ENCODE measurements around the gene TTF1. TPM values are rescaled to one million over a fixed set of nuclear protein-coding genes. Genes with fewer than 3 reads are reported as not detected.

Gene TTF1
- total and polyA plus RNA-seq, 10 of the 15 experiments (the other 5 are each of a cell fraction or from before 2014, with no cell fraction given), result 11.3 to 25.5 (median 16.0) TPM

DNA sequence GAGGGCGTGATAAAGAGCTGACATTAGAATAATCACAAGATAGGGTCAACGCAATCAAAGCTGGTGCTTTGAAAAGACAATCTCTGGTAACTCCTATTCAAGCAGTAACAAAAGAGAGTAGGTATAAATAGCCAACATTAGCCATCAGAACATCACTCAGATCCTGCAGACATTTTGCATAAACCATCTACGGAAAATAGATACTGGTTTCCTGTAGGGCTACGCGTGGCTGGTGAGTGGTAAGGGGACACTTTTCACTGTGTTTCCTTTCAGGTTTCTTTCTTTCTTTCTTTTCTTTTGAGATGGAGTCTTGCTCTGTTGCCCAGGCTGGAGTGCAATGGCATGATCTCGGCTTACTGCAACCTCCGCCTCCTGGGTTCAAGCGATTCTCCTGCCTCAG, 22.3 kb downstream of the TTF1 start:
- no peaks in the 10 kb centered on the region for H3K9me3 ChIP-seq (replicated peaks; ENCODE audit: control insufficient read depth, insufficient read depth, low read length)
- peak; percentile 71 for FAIRE-seq
- peak; percentile 61 for DNase-seq (ENCODE audit: low read depth, low spot score)
- in situ Hi-C loops (cut with MboI) (no loop called here), intact Hi-C loops (cut with micrococcal nuclease; ENCODE audit: unreplicated experiment) (no loop called here)
- H3K79me2 ChIP-seq (ENCODE audit: control insufficient read depth, insufficient read depth, low read length), result peaks cover 2% of the 10 kb centered on the region
- no peak overlapping the region for H2AFZ ChIP-seq (ENCODE audit: control insufficient read depth, low read depth, low read length)
- ChIA-PET RAD21 (ENCODE audit: unreplicated experiment) (interaction anchor here (0.6 to 4.0 kb wide), 8 partner anchors 10 to 143 kb away, joined by 3 to 50 read pairs (median 4); partner anchors contain the start of gene SETX), POLR2A (interaction anchor here (1.6 to 6.3 kb wide), 2 partner anchors 11 to 32 kb away, joined by 4 to 96 read pairs; partner anchors contain the start of gene SETX), CTCF (interaction anchor here (0.6 to 4.4 kb wide), 7 partner anchors 12 to 516 kb away, joined by 3 to 59 read pairs (median 3); partner anchors contain the start of gene SETX), SMC1A (ENCODE audit: uncharacterized antibody, unreplicated experiment) (interaction anchor here (0.7 to 7.6 kb wide), 10 partner anchors 12 to 121 kb away, joined by 3 to 131 read pairs (median 4); partner anchors contain the start of genes SETX and TTF1)
- no TSS peak for BruUV-seq (replicated peaks)
- H3K27ac ChIP-seq (ENCODE audit: control insufficient read depth, insufficient read depth), result peak overlapping the region; percentile 94
- no peaks in the 10 kb centered on the region for H4K20me1 ChIP-seq (ENCODE audit: control insufficient read depth, insufficient read depth)
- H3K4me1 ChIP-seq (ENCODE audit: control insufficient read depth, insufficient read depth, low read length), result peaks cover 41% of the 10 kb centered on the region
- H3K9ac ChIP-seq (ENCODE audit: control insufficient read depth, insufficient read depth, low read length), result no peak overlapping the region
- peak overlapping the region; percentile 84 for H3K4me2 ChIP-seq (ENCODE audit: control insufficient read depth, insufficient read depth)
- H3K4me3 ChIP-seq, result peak overlapping the region; percentile 27; the same call in 1 of the 2 replicates
- H3K27me3 ChIP-seq (replicated peaks in 1 of 2; ENCODE audit: control insufficient read depth in 2 of 2, insufficient read depth in 2 of 2, low read length in 1 of 2), result no peaks in the 10 kb centered on the region
- peaks cover 10 to 15% of the 10 kb centered on the region in 2 experiments; a peak in 3 of 4 replicates for H3K36me3 ChIP-seq (ENCODE audit: control insufficient read depth in 2 of 2, insufficient read depth in 2 of 2, low read length in 1 of 2)
- WGBS (ENCODE audit: insufficient coverage, insufficient replicate concordance, low lambda C conversion rate, missing lambda C conversion rate), result 2% methylated on average over 8 of the region's 8 CpGs
- peak; percentile 56 for ATAC-seq
- TF ChIP-seq ZNF24 (IDR thresholded peaks at IDR 0.05), result no peak
- peak; percentile 85; the same call in 2 of the 3 replicates for TF ChIP-seq POU2F2 (IDR thresholded peaks at IDR 0.05; ENCODE audit: borderline replicate concordance, low read depth, low read length)
- peak; percentile 9 for TF ChIP-seq MEF2B (IDR thresholded peaks at IDR 0.05; ENCODE audit: partially characterized antibody, poor library complexity, severe bottlenecking)
- TF ChIP-seq, protein P1, sequence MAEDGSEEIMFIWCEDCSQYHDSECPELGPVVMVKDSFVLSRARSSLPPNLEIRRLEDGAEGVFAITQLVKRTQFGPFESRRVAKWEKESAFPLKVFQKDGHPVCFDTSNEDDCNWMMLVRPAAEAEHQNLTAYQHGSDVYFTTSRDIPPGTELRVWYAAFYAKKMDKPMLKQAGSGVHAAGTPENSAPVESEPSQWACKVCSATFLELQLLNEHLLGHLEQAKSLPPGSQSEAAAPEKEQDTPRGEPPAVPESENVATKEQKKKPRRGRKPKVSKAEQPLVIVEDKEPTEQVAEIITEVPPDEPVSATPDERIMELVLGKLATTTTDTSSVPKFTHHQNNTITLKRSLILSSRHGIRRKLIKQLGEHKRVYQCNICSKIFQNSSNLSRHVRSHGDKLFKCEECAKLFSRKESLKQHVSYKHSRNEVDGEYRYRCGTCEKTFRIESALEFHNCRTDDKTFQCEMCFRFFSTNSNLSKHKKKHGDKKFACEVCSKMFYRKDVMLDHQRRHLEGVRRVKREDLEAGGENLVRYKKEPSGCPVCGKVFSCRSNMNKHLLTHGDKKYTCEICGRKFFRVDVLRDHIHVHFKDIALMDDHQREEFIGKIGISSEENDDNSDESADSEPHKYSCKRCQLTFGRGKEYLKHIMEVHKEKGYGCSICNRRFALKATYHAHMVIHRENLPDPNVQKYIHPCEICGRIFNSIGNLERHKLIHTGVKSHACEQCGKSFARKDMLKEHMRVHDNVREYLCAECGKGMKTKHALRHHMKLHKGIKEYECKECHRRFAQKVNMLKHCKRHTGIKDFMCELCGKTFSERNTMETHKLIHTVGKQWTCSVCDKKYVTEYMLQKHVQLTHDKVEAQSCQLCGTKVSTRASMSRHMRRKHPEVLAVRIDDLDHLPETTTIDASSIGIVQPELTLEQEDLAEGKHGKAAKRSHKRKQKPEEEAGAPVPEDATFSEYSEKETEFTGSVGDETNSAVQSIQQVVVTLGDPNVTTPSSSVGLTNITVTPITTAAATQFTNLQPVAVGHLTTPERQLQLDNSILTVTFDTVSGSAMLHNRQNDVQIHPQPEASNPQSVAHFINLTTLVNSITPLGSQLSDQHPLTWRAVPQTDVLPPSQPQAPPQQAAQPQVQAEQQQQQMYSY (CRISPR knock-in tag; IDR thresholded peaks at IDR 0.05), result no peak
- TF ChIP-seq POLR2A (IDR thresholded peaks at IDR 0.05; ENCODE audit: low read depth, low read length), result no peak
- no peak for TF ChIP-seq DPF2 (IDR thresholded peaks at IDR 0.05)
- no peak for TF ChIP-seq BRCA1 (IDR thresholded peaks at IDR 0.05; ENCODE audit: low read depth, low read length)
- TF ChIP-seq SUZ12 (IDR thresholded peaks at IDR 0.05; ENCODE audit: unreplicated experiment), result no peak
- no peak for TF ChIP-seq MTA2 (IDR thresholded peaks at IDR 0.05; ENCODE audit: low read depth)
- TF ChIP-seq IKZF2 (IDR thresholded peaks at IDR 0.05), result 0 out of 4 replicates have a peak, but pooled peaks of 1 of the 2 experiments have one; percentile 27
- TF ChIP-seq, protein P2, sequence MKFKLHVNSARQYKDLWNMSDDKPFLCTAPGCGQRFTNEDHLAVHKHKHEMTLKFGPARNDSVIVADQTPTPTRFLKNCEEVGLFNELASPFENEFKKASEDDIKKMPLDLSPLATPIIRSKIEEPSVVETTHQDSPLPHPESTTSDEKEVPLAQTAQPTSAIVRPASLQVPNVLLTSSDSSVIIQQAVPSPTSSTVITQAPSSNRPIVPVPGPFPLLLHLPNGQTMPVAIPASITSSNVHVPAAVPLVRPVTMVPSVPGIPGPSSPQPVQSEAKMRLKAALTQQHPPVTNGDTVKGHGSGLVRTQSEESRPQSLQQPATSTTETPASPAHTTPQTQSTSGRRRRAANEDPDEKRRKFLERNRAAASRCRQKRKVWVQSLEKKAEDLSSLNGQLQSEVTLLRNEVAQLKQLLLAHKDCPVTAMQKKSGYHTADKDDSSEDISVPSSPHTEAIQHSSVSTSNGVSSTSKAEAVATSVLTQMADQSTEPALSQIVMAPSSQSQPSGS (IDR thresholded peaks at IDR 0.05; ENCODE audit: low read length), result peak; percentile 52; the same call in 1 of the 2 replicates
- TF ChIP-seq MTA3 (IDR thresholded peaks at IDR 0.05; ENCODE audit: borderline replicate concordance, low read length), result 0 out of 2 replicates have a peak, but pooled peaks have one; percentile 55
- no peak for TF ChIP-seq SRF (IDR thresholded peaks at IDR 0.05; ENCODE audit: low read depth in 2 of 2, low read length in 2 of 2)
- TF ChIP-seq ETV6 (conservative IDR thresholded peaks at IDR 0.05 in 1 of 2, IDR thresholded peaks at IDR 0.05 in 1 of 2; ENCODE audit: borderline replicate concordance in 1 of 2, low read depth in 1 of 2), result no peak
- TF ChIP-seq, protein P3, sequence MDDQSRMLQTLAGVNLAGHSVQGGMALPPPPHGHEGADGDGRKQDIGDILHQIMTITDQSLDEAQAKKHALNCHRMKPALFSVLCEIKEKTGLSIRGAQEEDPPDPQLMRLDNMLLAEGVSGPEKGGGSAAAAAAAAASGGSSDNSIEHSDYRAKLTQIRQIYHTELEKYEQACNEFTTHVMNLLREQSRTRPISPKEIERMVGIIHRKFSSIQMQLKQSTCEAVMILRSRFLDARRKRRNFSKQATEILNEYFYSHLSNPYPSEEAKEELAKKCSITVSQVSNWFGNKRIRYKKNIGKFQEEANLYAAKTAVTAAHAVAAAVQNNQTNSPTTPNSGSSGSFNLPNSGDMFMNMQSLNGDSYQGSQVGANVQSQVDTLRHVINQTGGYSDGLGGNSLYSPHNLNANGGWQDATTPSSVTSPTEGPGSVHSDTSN (IDR thresholded peaks at IDR 0.05; ENCODE audit: insufficient replicate concordance, low read depth, low read length), result no peak
- TF ChIP-seq NFIC (IDR thresholded peaks at IDR 0.05; ENCODE audit: low read depth, low read length), result peak; percentile 63; the same call in 1 of the 2 replicates
- no peak for TF ChIP-seq ZNF274 (IDR thresholded peaks at IDR 0.05; ENCODE audit: insufficient read depth, insufficient read length)
- TF ChIP-seq RCOR1 (conservative IDR thresholded peaks at IDR 0.05; ENCODE audit: low read depth, low read length), result no peak

Data from GM12878 (cell line).